ENCODE measurements around the gene NXNL1. TPM values are rescaled to one million over a fixed set of nuclear protein-coding genes. Genes with fewer than 3 reads are reported as not detected.

The NXNL1 gene
- total and polyA plus RNA-seq, 2 of the 8 experiments (the other 6 are each of a cell fraction or from before 2014, with no cell fraction given): not detected

GRCh38 chr19:17481986-17482385 is 21.3 kb upstream of the NXNL1 start:
- no peak overlapping the region for H3K4me2 ChIP-seq (ENCODE audit: insufficient read depth in 1 of 2, low read depth in 2 of 2, low read length in 2 of 2)
- peak overlapping the region; percentile 43 for H2BK120ac ChIP-seq (replicated peaks; ENCODE audit: low read depth, low read length)
- no peak overlapping the region for H2BK5ac ChIP-seq (ENCODE audit: low read depth, low read length)
- H3K4me1 ChIP-seq (replicated peaks in 1 of 4; ENCODE audit: control insufficient read depth in 3 of 4, insufficient read depth in 4 of 4, low read length in 3 of 4): peaks cover 0 to 6% (median 1%) of the 10 kb centered on the region in 4 experiments; a peak in 6 of 7 replicates
- no peak overlapping the region for H3K4me3 ChIP-seq (ENCODE audit: extremely low read depth in 1 of 4, insufficient read depth in 2 of 4, low read depth in 3 of 4, low read length in 4 of 4)
- no peaks in the 10 kb centered on the region for H3K9me3 ChIP-seq (ENCODE audit: insufficient read depth in 2 of 2, low read depth in 1 of 2, low read length in 1 of 2)
- no peak overlapping the region for H2AK5ac ChIP-seq (ENCODE audit: low read depth, low read length)
- H4K91ac ChIP-seq (replicated peaks; ENCODE audit: insufficient read length, low read length): no peak overlapping the region
- H3K79me2 ChIP-seq (ENCODE audit: control insufficient read depth in 1 of 2, insufficient read depth in 2 of 2, low read length in 2 of 2): no peaks in the 10 kb centered on the region
- POLR2A ChIA-PET (ENCODE audit: partially characterized antibody): interaction anchor here (0.6 to 1.5 kb wide), 4 partner anchors 10 to 376 kb away, joined by 3 to 4 read pairs (median 3); partner anchors contain the start of gene PGLS
- H2BK12ac ChIP-seq (ENCODE audit: low read depth, low read length): no peak overlapping the region
- no peaks in the 10 kb centered on the region for H3K27me3 ChIP-seq (replicated peaks in 1 of 4; ENCODE audit: control insufficient read depth in 3 of 4, extremely low read depth in 1 of 4, insufficient read depth in 3 of 4, low read length in 3 of 4)
- peak overlapping the region; percentile 48; the same call in 1 of the 2 replicates for H2BK20ac ChIP-seq (ENCODE audit: low read length)
- H3K18ac ChIP-seq (ENCODE audit: extremely low read depth, low read length): no peak overlapping the region
- DNase-seq (ENCODE audit: low read depth in 1 of 2, low spot score in 2 of 2) (no peak), FAIRE-seq (no peak)
- peak overlapping the region; percentile 68 for H3K14ac ChIP-seq (ENCODE audit: insufficient read length)
- no peak overlapping the region for H3K56ac ChIP-seq (replicated peaks; ENCODE audit: insufficient read length, low read depth, low read length)
- CTCF ChIA-PET (ENCODE audit: partially characterized antibody): interaction anchor here (3.0 kb wide), 1 partner anchor 14 kb away, joined by 9 read pairs; no protein-coding TSS in a partner anchor
- no peaks in the 10 kb centered on the region; the same call in 1 of the 2 replicates for H3K79me1 ChIP-seq (ENCODE audit: low read depth, low read length)
- no peaks in the 10 kb centered on the region for H4K20me1 ChIP-seq (replicated peaks in 1 of 2; ENCODE audit: control insufficient read depth in 1 of 2, insufficient read depth in 2 of 2, low read length in 2 of 2)
- no peak overlapping the region for H3K27ac ChIP-seq (ENCODE audit: low read depth, low read length)
- no peak overlapping the region for H4K8ac ChIP-seq (ENCODE audit: extremely low read depth, insufficient read depth, low read length)
- no peak overlapping the region for H3K23ac ChIP-seq (ENCODE audit: insufficient read length)
- no peak overlapping the region for H3K4ac ChIP-seq (replicated peaks; ENCODE audit: insufficient read length, low read depth, low read length)
- WGBS, 2 experiments (ENCODE audit: extremely low coverage in 1 of 2, insufficient coverage in 1 of 2, insufficient read length in 1 of 2, insufficient replicate concordance in 2 of 2, low coverage in 1 of 2, low lambda C conversion rate in 2 of 2, missing lambda C conversion rate in 1 of 2): 86% methylated on average over 13 of the region's 13 CpGs; no CpG with 5 or more reads in 1 of the 2 experiments
- H3K9ac ChIP-seq (replicated peaks in 1 of 4; ENCODE audit: extremely low read depth in 1 of 4, low read depth in 3 of 4, low read length in 3 of 4): no peak overlapping the region
- no peak overlapping the region for H4K5ac ChIP-seq (ENCODE audit: insufficient read length, low read depth, low read length)
- H2BK15ac ChIP-seq (ENCODE audit: low read length): no peak overlapping the region
- no peaks in the 10 kb centered on the region for H3K36me3 ChIP-seq (ENCODE audit: control insufficient read depth in 2 of 4, insufficient read depth in 4 of 4, low read length in 3 of 4)
- H3K23me2 ChIP-seq (ENCODE audit: low read depth, low read length): no peaks in the 10 kb centered on the region
- H2AFZ ChIP-seq (ENCODE audit: low read length): no peak overlapping the region
- TF ChIP-seq ZNF274 (IDR thresholded peaks at IDR 0.05; ENCODE audit: borderline replicate concordance, extremely low read depth, low read length): no peak
- no peak for TF ChIP-seq FOSL1 (IDR thresholded peaks at IDR 0.05; ENCODE audit: insufficient read depth, low read depth, low read length)
- TF ChIP-seq JUND (IDR thresholded peaks at IDR 0.05; ENCODE audit: low read length): no peak
- no peak for TF ChIP-seq CBX8 (IDR thresholded peaks at IDR 0.05; ENCODE audit: borderline replicate concordance, low read depth, low read length)
- TF ChIP-seq MAX (IDR thresholded peaks at IDR 0.05): no peak
- no peak for TF ChIP-seq ATF3 (IDR thresholded peaks at IDR 0.05; ENCODE audit: insufficient read depth, low read depth, low read length)
- TF ChIP-seq BACH1 (IDR thresholded peaks at IDR 0.05; ENCODE audit: low read length): no peak
- TF ChIP-seq POLR2A (IDR thresholded peaks at IDR 0.05; ENCODE audit: control extremely low read depth in 1 of 2, low read depth in 2 of 2, low read length in 2 of 2): no peak
- TF ChIP-seq KDM4A (IDR thresholded peaks at IDR 0.05; ENCODE audit: low read depth, low read length, severe bottlenecking): no peak
- no peak for TF ChIP-seq GTF2F1 (IDR thresholded peaks at IDR 0.05; ENCODE audit: borderline replicate concordance, low read depth, low read length)
- no peak for TF ChIP-seq RBBP5 (IDR thresholded peaks at IDR 0.05; ENCODE audit: borderline replicate concordance, low read depth, low read length)
- TF ChIP-seq ASH2L (IDR thresholded peaks at IDR 0.05; ENCODE audit: low read length): no peak
- TF ChIP-seq SAP30 (IDR thresholded peaks at IDR 0.05; ENCODE audit: insufficient read depth, insufficient replicate concordance, low read length): no peak
- no peak for TF ChIP-seq POLR2AphosphoS5 (IDR thresholded peaks at IDR 0.05; ENCODE audit: low read depth, low read length)

Data from H1 (cell line).